A673 (cell line): ENCODE data around the gene ZNF611.

ENCODE experiments used
- CTCF ChIP-seq: fragments of 300-800, 200-600 bp; sonication (generic); conservative IDR thresholded peaks from 2 replicates; pipeline ENCODE4 v1.5.1; 2017; ENCODE audit warnings: low read depth, mild to moderate bottlenecking, antibody characterized with exemption, low read length, moderate library complexity, mixed read lengths
- EZH2 ChIP-seq: fragments of 200-600 bp; sonication (generic); IDR thresholded peaks from 2 replicates; pipeline ENCODE4 v1.6.1; 2017; ENCODE audit warnings: borderline replicate concordance, low read depth, mild to moderate bottlenecking, mixed read lengths, antibody characterized with exemption, low read length; ENCODE audit not compliant: poor library complexity, severe bottlenecking

GRCh38 chr19:52725528-52725961 lies 9.3 kb downstream of the ZNF611 start:
- TF ChIP-seq CTCF (no peak), EZH2 (no peak)
